K562 (cell line): Measurements from ENCODE around the gene AIRE. TPM values are rescaled to one million over a fixed set of nuclear protein-coding genes. Genes with fewer than 3 reads are reported as not detected.

Experiments
- ATAC-seq: fragments of 200-7000 bp; cut with Tn5 transposase; 3 replicates; pipeline ENCODE4 v1.9.1; 2020; ENCODE audit warnings: moderate library complexity
- BruUV-seq: library from RNA; stranded (reverse); fragments of 400-500 nt; replicated peaks from 2 replicates; lab custom pipeline; 2021; lab: Mats Ljungman, UMichigan
- CTCF ChIA-PET: fragments of 300-600 bp; formaldehyde crosslinking; extraction: SDS; loops from one replicate; lab custom pipeline; 2021; ENCODE audit warnings: low intra/inter-chr PET ratio; lab: Yijun Ruan, JAX
- POLR2A ChIA-PET: fragments of 300-600, 350-650 bp; sonication (Branson Sonifier 250); formaldehyde crosslinking; extraction: SDS; loops from one replicate; lab custom pipeline; 2021; ENCODE audit warnings: antibody characterized with exemption, inconsistent platforms; lab: Yijun Ruan, JAX
- DNase-seq, 4 experiments: peaks; one replicate each; pipeline versions ENCODE4 v3.0.0 to v3.0.0-alpha.2; 2011 to 2018; ENCODE audit warnings: low spot score in 3 of 4, mixed read lengths in 3 of 4; ENCODE audit errors: extremely low read depth in 1 of 4
- FAIRE-seq: peaks from 2 replicates; lab custom pipeline; 2011; peaks lifted over from hg19 to GRCh38; lab: Jason Lieb, UNC
- H2AFZ ChIP-seq: 2 replicates; pipeline ENCODE4 v1.6.0; 2011; ENCODE audit warnings: low read depth, low read length, control low read depth, inconsistent platforms
- H3K27ac ChIP-seq: fragments of 200-600 bp; 3 replicates; pipeline ENCODE4 v1.8.0; 2011; ENCODE audit warnings: low read depth, mild to moderate bottlenecking, control low read depth, inconsistent platforms, low read length, moderate library complexity, mixed read lengths; ENCODE audit errors: extremely low read depth
- H3K27me3 ChIP-seq, 2 experiments: fragments of 300-600 bp in 1 of 2; 2 replicates in 1 of 2; 3 replicates in 1 of 2; pipeline versions ENCODE4 v1.6.0 to v1.8.0; 2011; ENCODE audit warnings: inconsistent platforms in 2 of 2, low read length in 2 of 2, mild to moderate bottlenecking in 1 of 2, mixed read lengths in 1 of 2, moderate library complexity in 1 of 2; ENCODE audit not compliant: control insufficient read depth in 2 of 2, insufficient read depth in 2 of 2
- H3K36me3 ChIP-seq: fragments of 300-600 bp; 3 replicates; pipeline ENCODE4 v1.8.0; 2011; ENCODE audit warnings: mild to moderate bottlenecking, low read length, inconsistent platforms; ENCODE audit not compliant: control insufficient read depth, insufficient read depth
- H3K4me1 ChIP-seq, 2 experiments: fragments of 200-600 bp in 1 of 2; replicated peaks in 1 of 2; 2 replicates in 1 of 2; 3 replicates in 1 of 2; pipeline versions ENCODE4 v1.5.1 to v1.8.0; 2011; ENCODE audit warnings: inconsistent platforms in 2 of 2, low read length in 2 of 2, mild to moderate bottlenecking in 1 of 2, mixed read lengths in 1 of 2, moderate library complexity in 1 of 2; ENCODE audit not compliant: control insufficient read depth in 2 of 2, insufficient read depth in 2 of 2
- H3K4me2 ChIP-seq: 2 replicates; pipeline ENCODE4 v1.6.1; 2011; ENCODE audit warnings: low read length, control low read depth, inconsistent platforms, mixed read lengths; ENCODE audit not compliant: insufficient read depth
- H3K4me3 ChIP-seq: fragments of 200-600 bp; sonication (generic), shearing (Covaris generic); 2 replicates; pipeline ENCODE4 v1.5.1; 2016; ENCODE audit warnings: control low read depth, inconsistent platforms
- H3K79me2 ChIP-seq: fragments of 200-600 bp; 3 replicates; pipeline ENCODE4 v1.8.0; 2011; ENCODE audit warnings: low read length, inconsistent platforms; ENCODE audit not compliant: control insufficient read depth, insufficient read depth
- H3K9ac ChIP-seq, 2 experiments: 2 replicates each; pipeline versions ENCODE4 v1.6.0 to v1.6.1; 2011; ENCODE audit warnings: low read depth in 2 of 2, low read length in 2 of 2, control low read depth in 1 of 2, inconsistent platforms in 1 of 2, mild to moderate bottlenecking in 1 of 2, mixed read lengths in 1 of 2; ENCODE audit not compliant: insufficient read depth in 1 of 2
- H3K9me1 ChIP-seq: one replicate; pipeline ENCODE4 v1.6.0; 2011; ENCODE audit warnings: inconsistent platforms, mild to moderate bottlenecking, low read length, moderate library complexity; ENCODE audit not compliant: control insufficient read depth, insufficient read depth
- H3K9me3 ChIP-seq: replicated peaks from 2 replicates; pipeline ENCODE4 v1.5.1; 2011; ENCODE audit warnings: low read depth, low read length, inconsistent platforms; ENCODE audit not compliant: control insufficient read depth, insufficient read depth
- H4K20me1 ChIP-seq: replicated peaks from 2 replicates; pipeline ENCODE4 v1.6.1; 2011; ENCODE audit warnings: low read length, inconsistent platforms, mixed read lengths; ENCODE audit not compliant: control insufficient read depth, insufficient read depth
- FOXJ3 ChIP-seq: sonication (generic); formaldehyde crosslinking; IDR thresholded peaks from 2 replicates; pipeline ENCODE4 v1.4.0; 2020; ENCODE audit warnings: mild to moderate bottlenecking, missing genetic modification reagents
- HBP1 ChIP-seq: fragments of 450-650 bp; formaldehyde crosslinking; IDR thresholded peaks from 2 replicates; pipeline ENCODE4 v1.4.0; 2022; ENCODE audit warnings: missing genetic modification characterization
- PHF8 ChIP-seq: fragments of 200-600 bp; sonication (generic); IDR thresholded peaks from 2 replicates; pipeline ENCODE4 v1.6.1; 2012; ENCODE audit warnings: mixed run types, mild to moderate bottlenecking, inconsistent platforms, low read length, moderate library complexity, borderline replicate concordance
- PREB ChIP-seq: sonication (generic); formaldehyde crosslinking; IDR thresholded peaks from 2 replicates; pipeline ENCODE4 v1.8.1; 2023; ENCODE audit warnings: mild to moderate bottlenecking, missing genetic modification reagents
- SMAD4 ChIP-seq: fragments of 250-450 bp; sonication (Bioruptor Pico); conservative IDR thresholded peaks from 2 replicates; pipeline ENCODE4 v1.8.0; 2021; ENCODE audit warnings: inconsistent platforms, mild to moderate bottlenecking, moderate library complexity
- STAG1 ChIP-seq: sonication (generic); formaldehyde crosslinking; IDR thresholded peaks from 2 replicates; pipeline ENCODE4 v1.5.0; 2020; ENCODE audit warnings: missing genetic modification reagents, borderline replicate concordance
- THRAP3 ChIP-seq: fragments of 450-650 bp; IDR thresholded peaks from 2 replicates; pipeline ENCODE4 v1.6.1; 2016; ENCODE audit warnings: mild to moderate bottlenecking, inconsistent platforms, borderline replicate concordance
- ZBTB26 ChIP-seq: fragments of 450-650 bp; formaldehyde crosslinking; IDR thresholded peaks from 2 replicates; pipeline ENCODE4 v1.4.0; 2022; ENCODE audit warnings: missing genetic modification characterization
- ZNF41 ChIP-seq: fragments of 250-450 bp; sonication (Bioruptor Pico); conservative IDR thresholded peaks from 2 replicates; pipeline ENCODE4 v1.4.0; 2020; ENCODE audit warnings: mild to moderate bottlenecking
- WGBS: fragments of 100-300 bp; shearing (Covaris generic); methylation state at CpG from one replicate; pipeline ENCODE4 v1.1.6; 2016; ENCODE audit warnings: low coverage, mixed read lengths; ENCODE audit not compliant: insufficient coverage; ENCODE audit errors: missing lambda C conversion rate; 5-methylcytosine and 5-hydroxymethylcytosine counted together
- in situ Hi-C: fragments of 300-500 bp; cut with MboI; formaldehyde crosslinking; loops from 4 replicates; pipeline ENCODE4 v1.15.0; 2018; ENCODE audit warnings: inconsistent platforms, mixed read lengths
- intact Hi-C: fragments of 100-400 bp; cut with micrococcal nuclease; formaldehyde crosslinking; loops from 2 replicates; pipeline ENCODE4 v1.14.2; 2022
- polyA plus RNA-seq, 8 experiments: library from polyadenylated mRNA; depleted of rRNA in 4 of 8; stranded (reverse) in 5 of 8; unstranded in 3 of 8; fragments of >200 nt; fragmentation: Nextera tagmentation in 2 of 8; fragmentation: Illumina TruSeq in 1 of 8; extraction: Ambion mirVana in 2 of 8; extraction: Trizol in 1 of 8; gene quantifications; 2 replicates each; pipeline versions ENCODE4 v1.2.1 to v1.2.3, GENCODE V29; 2011 to 2014; ENCODE audit warnings: inconsistent platforms in 1 of 8, missing spikeins in 1 of 8
- total RNA-seq, 7 experiments: library from RNA; depleted of rRNA in 6 of 7; stranded (reverse); fragments of >200 nt in 6 of 7; fragmentation: Illumina TruSeq in 2 of 7; extraction: Trizol in 2 of 7; gene quantifications; 2 replicates each; pipeline versions ENCODE4 v1.2.1 to v1.2.3, GENCODE V29; 2011 to 2021; ENCODE audit warnings: low replicate concordance in 1 of 7

The AIRE gene
- total and polyA plus RNA-seq, 9 of the 15 experiments (the other 6 are each of a cell fraction or from before 2014, with no cell fraction given), result 0.01 TPM; not detected in 8

GRCh38 chr21:44260791-44261631 lies 24.7 kb upstream of the AIRE start:
- Histone ChIP-seq H3K79me2 (no peaks in the 10 kb centered on the region), H3K9me1 (no peaks in the 10 kb centered on the region), H3K4me1 (peaks cover 0 to 23% of the 10 kb centered on the region in 2 experiments; a peak in 2 of 5 replicates), H3K27me3 (peaks cover 20 to 49% of the 10 kb centered on the region in 2 experiments), H3K4me3 (no peak overlapping the region), H3K4me2 (no peak overlapping the region), H2AFZ (no peak overlapping the region), H3K9ac (peak overlapping the region in 1 of 2 experiments; percentile 26; a peak in 1 of 4 replicates), H3K27ac (no peak overlapping the region), H3K9me3 (no peaks in the 10 kb centered on the region), H3K36me3 (no peaks in the 10 kb centered on the region), H4K20me1 (peaks cover 6% of the 10 kb centered on the region; the same call in 1 of the 2 replicates)
- ChIA-PET POLR2A (interaction anchor here (0.6 kb wide), 1 partner anchor 541 kb away, joined by 3 read pairs; the partner anchor contains the start of gene UBE2G2), CTCF (no interaction called here)
- FAIRE-seq (peak; percentile 29), ATAC-seq (no peak), DNase-seq (no peak)
- intact Hi-C loops, result no loop called here
- 4% methylated on average over 19 of the region's 19 CpGs for WGBS
- no TSS peak for BruUV-seq
- in situ Hi-C loops, result no loop called here
- TF ChIP-seq FOXJ3 (CRISPR knock-in tag) (no peak), SMAD4 (no peak), PHF8 (no peak), THRAP3 (no peak), HBP1 (no peak), STAG1 (CRISPR knock-in tag) (no peak), ZNF41 (no peak), PREB (CRISPR knock-in tag) (no peak), ZBTB26 (no peak)
